PC-9 (cell line): ENCODE results near the gene KRT80.

Source experiments
- EZH2 ChIP-seq: fragments of 200-600 bp; sonication (generic); IDR thresholded peaks from 2 replicates; pipeline ENCODE4 v1.8.0; 2017; ENCODE audit warnings: antibody characterized with exemption, low read depth
- TF ChIP-seq, protein P1 (sequence below): fragments of 200-600 bp; sonication (generic); conservative IDR thresholded peaks from 2 replicates; pipeline ENCODE4 v1.6.1; 2017; ENCODE audit warnings: mixed run types, antibody characterized with exemption, mild to moderate bottlenecking, moderate library complexity

DNA sequence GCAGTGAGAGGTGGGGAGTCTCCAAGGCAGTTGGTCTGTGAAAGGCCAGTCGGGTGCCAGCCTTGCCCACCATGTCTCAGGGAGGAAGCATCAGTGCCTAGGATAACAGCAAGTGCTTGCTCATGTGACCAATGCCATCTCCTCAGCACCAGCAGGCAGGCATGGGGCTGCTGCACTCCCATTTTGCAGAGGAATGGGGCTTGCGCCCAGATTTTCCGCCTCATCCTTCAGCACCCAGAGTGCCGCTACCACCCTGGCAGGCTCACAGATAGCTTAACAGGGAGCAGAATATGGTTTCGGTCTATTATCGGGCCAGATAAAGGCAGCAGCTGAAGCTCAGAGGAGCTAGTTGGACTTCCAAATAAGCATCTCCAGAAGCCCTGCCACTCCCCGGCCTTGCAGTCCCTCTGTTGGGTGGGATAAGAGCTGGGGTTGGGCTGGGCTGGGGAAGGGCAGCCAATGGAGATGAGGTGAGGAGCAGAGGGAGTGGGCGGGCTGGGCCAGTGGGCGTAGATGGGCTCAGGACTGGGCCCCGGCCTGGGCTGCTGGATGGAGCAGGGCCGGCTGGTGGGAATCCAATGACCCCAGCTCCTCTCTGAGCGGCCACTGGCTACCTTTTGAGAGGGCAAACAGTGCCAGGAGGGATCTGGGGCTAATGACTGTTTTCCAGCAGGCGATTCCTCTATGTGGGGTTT is 8.4 kb upstream of the KRT80 start:
- TF ChIP-seq, protein P1, sequence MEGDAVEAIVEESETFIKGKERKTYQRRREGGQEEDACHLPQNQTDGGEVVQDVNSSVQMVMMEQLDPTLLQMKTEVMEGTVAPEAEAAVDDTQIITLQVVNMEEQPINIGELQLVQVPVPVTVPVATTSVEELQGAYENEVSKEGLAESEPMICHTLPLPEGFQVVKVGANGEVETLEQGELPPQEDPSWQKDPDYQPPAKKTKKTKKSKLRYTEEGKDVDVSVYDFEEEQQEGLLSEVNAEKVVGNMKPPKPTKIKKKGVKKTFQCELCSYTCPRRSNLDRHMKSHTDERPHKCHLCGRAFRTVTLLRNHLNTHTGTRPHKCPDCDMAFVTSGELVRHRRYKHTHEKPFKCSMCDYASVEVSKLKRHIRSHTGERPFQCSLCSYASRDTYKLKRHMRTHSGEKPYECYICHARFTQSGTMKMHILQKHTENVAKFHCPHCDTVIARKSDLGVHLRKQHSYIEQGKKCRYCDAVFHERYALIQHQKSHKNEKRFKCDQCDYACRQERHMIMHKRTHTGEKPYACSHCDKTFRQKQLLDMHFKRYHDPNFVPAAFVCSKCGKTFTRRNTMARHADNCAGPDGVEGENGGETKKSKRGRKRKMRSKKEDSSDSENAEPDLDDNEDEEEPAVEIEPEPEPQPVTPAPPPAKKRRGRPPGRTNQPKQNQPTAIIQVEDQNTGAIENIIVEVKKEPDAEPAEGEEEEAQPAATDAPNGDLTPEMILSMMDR, result no peak
- TF ChIP-seq EZH2, result no peak
